HG03097 (cell line): ENCODE results near the gene TMEM94.
"Not testable (repeated sequence)": the region's sequence is repeated elsewhere in the genome, so short reads cannot be mapped to it uniquely, and the experiment has no call there.

Experiments used
- ATAC-seq: cut with Tn5 transposase; IDR thresholded peaks from one replicate; pipeline ENCODE4 v1.9.1; 2021; ENCODE audit not compliant: unreplicated experiment, low FRiP score

The TMEM94 gene

DNA sequence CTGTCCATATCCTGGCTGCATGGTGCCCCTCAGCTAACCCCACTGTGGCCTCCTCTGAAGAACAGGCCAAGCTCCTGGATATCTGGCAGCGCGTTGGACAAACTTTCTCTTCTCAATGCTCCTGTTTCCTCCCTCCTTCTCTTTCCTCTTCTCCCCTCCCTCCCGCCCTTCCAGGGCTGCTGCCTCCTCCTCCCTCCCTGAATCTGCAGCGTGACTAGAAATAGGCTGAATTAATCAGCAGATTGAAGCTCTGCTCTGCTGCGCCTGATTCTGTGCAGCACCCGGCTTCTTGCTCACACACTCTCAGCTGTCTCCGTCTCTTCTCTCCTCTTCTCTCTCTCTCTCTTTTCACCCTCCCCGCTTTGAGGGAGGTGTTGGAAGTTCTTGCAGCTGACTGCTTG, 19.8 kb downstream of the TMEM94 start:
- ATAC-seq: no peak

DNA sequence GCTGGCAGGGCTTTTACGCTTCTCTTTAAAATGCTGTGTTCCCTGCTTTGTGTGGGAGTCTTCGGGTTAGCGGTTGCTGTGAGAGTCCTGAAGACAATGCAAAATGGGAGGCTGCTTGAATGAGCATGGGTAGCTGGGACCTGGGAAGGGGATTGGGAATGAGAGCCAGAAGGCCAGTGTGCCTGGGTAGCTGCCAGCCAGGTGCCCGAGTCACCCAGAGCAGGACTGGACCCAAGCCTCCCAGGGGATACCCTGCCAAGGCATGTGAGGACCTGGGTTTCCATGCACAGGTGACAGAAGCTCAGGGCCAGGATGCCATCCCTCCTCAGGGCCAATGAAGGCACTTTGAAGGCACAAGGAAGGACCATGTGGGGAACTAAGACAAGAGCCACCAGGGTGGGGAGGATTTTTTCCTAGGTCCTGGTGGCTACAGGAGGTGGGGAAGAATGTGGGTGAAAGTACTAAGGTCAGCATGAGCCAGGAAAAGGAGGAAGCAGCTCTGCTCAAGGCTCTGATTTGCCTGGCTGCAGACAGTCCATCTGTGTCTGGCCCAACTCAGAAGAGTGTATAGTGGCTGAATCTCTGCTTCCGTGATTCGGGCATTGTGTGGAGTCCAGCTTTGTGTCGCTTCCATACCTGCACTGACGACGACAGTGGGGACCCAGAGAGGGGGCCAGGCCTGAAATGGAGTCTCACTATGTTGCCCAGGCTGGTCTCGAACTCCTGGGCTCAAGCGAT, 20.5 kb downstream of the TMEM94 start:
- no peak for ATAC-seq

DNA sequence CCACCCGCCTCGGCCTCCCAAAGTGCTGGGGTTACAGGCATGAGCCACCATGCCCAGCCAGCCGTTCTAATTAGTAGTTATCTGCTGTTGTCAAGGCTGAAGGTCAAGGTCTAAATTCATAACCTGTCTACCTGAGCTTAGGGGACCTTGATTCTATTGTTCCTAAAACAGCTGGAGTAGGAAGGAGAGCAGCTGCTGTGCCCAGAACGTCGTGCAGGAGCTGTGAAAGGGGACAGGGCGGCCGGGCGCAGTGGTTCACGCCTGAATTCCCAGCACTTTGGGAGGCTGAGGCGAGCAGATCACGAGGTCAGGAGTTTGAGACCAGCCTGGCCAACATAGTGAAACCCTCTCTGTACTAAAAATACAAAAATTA, 21.0 kb downstream of the TMEM94 start:
- not testable (repeated sequence) for ATAC-seq

DNA sequence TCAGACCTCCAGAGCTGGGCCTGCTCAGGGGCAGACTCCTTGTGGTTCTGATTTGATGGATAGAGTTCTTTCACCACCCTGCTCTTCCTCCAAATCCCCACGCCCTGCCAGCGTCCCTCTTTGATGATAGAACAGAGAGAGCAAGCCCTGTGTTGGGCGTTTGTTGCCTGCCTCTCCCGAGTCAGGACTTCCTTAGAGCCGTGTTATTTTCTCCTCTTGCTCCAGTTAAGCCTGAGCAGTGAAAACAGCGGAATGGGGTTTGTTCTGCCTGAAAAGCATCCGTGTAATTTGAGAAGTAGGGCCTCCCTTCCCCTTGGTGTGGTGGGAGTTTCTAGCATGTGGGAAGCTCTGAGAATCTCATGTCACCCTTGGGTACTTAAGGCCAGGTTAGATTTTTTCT, 22.1 kb downstream of the TMEM94 start:
- no peak for ATAC-seq

DNA sequence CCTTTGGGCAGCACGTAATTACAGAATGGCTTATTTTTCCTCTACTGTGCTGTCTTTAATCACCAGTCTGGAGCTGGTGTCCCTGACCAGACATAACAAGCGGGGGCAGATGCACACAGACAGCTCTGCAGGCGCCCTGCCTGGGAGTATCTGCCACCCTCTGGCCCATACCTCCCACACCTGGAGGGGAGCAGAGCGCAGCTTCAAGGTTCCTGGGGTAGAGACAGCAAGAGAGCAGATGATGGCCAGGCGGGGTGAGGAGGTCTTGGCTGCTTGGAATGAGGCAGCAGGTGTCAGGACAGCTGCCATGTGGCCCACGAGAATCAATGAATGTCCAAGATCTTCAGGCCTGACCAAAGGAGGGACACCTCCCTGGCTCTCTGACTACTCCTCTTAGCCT, 23.8 kb downstream of the TMEM94 start:
- ATAC-seq: no peak

DNA sequence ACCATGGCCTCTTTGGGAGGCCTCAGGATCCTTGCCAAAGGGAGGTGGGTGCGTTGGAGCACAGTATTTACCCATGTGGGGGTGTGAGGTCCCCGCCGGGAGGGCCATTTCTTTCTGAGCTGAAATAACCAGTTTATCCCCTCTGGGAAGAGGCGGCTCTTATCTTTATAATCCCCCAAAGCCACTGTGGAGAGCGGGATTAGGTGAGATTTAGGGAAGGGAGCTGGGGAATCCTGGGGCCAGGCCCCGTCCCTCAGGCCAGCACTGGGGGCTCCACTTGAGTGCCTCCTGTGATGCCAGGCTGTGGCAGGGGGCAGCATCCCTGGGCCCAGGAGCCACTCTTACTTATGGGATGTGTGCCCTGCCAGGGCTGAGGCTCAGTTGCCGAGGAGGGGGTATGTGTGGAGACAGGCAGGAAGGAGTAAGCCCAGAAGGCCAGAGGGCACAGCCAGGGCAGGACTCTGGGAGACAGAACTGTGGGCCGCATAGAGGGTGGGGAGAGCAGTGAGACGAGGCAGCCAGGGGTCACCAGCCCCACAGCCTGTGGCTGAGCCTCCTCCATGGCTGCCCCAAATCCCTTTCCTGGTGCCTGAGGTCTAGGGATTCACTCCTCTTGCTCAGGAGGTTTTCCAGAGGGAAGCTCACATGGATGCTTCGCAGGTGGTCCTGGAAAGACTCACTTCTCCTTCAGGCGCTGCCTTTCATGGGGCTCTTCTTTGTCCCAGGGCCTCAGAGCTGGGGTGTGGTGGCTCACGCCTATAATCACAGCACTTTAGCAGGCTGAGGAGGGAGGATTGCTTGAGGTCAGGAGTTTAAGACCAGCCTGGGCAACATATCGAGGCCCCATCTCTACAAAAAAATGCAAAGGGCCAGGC, 25.0 kb downstream of the TMEM94 start:
- ATAC-seq: no peak

DNA sequence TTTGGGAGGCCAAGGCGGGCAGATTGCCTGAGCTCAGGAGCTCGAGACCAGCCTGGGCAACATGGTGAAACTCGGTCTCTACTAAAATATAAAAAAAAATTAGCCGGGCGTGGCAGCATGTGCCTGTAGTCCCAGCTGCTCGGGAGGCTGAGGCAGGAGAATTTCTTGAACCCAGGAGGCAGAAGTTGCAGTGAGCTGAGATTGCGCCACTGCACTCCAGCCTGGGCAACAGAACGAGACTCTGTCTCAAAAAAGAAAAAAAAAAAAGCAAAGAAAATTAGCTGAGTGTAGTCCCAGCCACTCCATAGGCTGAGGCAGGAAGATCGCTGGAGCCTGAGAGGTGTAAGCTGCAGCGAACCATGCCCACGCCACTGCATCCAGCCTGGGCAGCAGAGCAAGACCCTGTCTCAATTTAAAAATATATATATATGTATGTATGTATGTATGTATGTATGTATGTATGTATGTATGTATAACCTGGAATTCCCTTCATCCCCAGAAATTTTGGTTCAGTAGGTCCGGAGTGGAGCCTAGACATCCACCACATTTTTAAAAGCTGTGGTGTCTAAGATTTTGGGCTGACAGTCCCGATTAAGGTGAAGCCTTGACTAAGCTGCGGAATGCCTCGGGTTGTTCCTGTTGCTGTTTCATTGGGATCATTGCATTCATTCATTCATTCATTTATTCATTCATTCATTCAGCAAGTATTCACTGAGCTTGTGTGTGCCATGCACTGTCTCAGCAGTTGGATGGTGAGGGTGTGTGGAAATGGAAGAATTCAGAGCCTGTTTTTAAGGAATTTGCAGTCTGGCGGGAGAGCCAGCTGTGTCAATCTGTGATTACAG, 25.9 kb downstream of the TMEM94 start:
- no peak for ATAC-seq

DNA sequence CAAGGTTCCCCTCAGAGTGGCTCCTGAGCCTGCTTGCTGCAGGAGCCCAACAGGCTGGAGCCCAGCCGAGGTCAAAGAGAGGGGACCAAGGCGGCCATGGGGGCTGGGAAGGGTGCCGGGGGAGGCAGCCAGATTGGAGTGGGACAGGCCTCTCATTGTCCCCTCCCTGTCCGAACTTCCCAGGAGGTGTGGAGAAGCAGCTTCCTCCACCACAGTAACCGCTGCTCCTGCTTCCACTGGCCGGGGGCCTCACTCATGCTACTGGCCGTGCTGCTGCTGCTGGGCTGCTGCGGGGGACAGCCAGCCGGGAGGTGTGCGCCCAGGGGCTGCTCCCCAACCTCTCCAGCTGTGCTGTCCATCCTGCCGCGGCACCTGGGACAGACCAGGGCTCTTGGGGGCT, 29.3 kb downstream of the TMEM94 start:
- ATAC-seq: no peak

DNA sequence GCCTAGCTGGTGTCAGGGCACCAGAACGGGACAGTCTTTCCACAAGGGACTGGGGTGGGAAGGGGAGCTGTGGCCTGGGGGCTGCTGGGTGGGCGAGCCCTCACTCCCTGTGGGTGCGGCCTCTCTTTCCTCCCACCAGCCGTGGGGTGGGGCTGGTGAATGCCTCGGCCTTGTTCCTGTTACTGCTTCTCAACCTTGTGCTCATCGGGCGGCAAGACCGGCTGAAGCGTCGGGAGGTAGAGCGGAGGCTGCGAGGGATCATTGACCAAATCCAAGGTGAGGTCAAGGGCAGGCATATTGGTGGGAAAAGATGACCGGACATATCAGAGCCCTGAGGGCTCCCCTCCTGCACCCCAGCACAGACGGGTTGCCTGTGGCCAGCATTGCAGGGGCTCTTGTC, 29.7 kb downstream of the TMEM94 start:
- no peak for ATAC-seq

DNA sequence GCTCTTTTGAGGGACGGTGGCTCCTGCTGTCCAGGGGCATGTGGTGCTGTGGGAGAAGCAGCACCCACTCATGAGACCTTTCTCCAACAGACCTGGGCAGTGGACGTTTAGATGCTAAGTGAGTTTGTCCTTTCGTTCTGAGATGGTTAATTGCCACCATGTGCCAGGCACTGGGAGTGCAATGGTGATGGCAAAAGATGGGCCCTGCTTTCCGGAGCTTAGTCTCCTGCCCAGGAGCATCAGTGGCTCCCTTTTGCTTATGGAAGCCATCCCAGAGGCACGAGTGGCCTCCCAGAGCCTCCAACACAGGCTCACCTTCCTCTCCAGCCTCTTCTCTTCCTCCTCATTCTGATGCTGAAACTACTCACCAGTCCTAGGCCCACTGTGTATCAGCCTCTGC, 30.5 kb downstream of the TMEM94 start:
- ATAC-seq: no peak

DNA sequence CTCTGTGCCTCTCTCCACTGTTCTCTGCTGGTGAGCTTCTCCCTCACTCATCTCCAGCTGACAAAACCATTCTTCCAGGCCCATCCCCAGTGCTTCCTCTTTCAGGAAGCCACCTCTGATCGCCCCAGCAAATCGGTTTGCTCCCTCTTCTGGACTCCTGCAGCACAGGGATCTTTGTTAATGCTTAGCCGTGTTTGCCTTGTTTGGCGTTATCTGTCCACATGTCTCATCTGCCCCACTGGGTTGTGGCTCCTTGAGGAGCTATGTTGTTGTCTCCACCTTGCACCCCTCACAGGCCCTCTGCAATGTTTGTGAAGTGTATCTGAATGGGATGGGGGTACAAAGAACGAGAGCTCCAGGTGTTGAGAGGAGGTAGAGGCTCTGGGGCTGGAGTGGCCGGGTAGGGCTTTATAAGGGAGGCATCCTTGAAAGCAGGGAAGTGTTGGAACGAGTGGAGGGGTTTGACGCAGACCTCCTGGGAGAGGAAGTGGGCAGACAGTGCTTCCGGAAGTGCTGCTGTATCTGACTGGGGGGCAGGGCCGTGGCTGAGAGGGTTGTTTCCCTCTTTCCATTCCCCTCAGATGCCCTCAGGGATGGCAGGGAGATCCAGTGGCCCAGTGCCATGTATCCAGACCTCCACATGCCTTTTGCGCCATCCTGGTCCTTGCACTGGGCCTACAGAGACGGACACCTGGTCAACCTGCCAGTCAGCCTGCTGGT, 31.1 kb downstream of the TMEM94 start:
- ATAC-seq: no peak

DNA sequence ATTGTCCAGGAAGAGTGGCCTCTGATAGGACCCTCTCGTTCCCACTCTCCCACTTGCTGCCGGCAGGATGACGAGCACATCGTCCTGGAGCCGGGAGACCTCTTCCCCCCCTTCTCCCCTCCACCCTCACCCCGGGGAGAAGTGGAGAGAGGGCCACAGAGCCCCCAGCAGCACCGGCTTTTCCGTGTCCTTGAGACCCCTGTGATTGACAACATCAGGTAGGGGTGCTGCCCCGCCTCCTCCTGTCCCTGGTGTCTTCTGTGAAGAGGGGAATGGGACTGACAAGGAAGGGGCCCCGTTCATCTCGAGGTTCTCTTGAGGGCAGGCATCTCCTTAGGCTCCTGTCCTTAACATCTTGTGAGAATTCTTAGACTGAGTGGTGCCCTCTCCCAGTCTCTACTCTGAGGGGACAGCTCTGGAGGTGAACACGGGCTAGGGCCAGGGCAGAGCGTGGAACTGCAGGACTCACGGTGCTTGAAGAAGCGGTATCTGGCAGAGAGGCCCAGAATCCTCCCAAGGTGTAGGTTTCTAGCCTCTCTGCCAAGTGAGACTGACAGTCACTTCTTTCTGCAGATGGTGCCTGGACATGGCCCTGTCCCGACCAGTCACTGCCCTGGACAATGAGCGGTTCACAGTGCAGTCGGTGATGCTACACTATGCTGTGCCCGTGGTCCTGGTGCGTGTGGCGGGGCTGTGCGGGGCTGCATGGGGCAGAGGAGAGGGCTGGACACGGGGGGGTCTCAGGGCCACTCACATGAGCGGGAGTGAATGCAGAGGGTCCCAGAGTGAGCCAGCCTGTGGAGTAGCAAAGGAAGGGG, 32.5 kb downstream of the TMEM94 start:
- ATAC-seq: no peak

DNA sequence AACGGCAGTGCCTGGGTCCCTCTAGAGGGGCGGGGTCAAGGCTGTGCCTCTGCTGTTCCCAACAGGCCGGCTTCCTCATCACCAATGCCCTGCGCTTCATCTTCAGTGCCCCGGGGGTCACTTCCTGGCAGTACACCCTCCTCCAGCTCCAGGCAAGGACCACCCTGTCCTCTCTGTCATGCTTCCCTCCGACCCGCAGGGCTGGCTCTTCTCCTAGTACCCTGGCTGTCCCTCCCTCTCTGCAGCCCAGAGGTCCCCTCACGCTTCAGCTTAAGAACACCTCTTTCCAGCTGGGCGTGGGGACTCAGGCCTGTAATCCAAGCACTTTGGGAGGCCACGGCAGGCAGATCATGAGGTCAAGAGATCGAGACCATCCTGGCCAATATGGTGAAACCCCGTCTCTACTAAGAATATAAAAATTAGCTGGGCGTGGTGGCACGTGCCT, 33.1 kb downstream of the TMEM94 start:
- no peak for ATAC-seq

DNA sequence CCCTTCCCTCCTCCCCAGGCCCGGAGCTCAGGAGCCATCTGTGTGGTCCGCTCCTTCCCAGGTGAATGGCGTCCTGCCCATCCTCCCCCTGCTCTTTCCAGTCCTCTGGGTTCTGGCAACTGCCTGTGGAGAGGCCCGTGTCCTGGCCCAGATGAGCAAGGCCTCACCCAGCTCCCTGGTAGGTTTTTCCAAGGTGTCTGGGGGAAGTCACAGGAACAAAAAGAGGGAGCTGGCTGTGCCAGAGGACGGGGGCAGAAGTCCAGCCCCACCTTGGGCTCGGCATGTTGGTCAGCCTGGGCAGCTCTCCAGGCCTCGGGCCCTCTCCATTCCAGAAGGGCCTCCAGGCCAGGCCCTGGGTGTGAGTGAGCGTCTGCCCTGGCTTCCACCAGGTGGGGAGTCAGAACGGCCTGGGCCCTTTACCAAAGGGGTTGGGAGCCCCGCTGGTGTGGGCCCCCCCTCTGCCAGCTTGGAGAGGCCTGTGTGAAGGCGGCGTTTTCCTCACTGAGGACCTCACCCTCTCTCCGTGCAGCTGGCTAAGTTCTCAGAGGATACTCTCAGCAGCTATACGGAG, 33.8 kb downstream of the TMEM94 start:
- no peak for ATAC-seq

DNA sequence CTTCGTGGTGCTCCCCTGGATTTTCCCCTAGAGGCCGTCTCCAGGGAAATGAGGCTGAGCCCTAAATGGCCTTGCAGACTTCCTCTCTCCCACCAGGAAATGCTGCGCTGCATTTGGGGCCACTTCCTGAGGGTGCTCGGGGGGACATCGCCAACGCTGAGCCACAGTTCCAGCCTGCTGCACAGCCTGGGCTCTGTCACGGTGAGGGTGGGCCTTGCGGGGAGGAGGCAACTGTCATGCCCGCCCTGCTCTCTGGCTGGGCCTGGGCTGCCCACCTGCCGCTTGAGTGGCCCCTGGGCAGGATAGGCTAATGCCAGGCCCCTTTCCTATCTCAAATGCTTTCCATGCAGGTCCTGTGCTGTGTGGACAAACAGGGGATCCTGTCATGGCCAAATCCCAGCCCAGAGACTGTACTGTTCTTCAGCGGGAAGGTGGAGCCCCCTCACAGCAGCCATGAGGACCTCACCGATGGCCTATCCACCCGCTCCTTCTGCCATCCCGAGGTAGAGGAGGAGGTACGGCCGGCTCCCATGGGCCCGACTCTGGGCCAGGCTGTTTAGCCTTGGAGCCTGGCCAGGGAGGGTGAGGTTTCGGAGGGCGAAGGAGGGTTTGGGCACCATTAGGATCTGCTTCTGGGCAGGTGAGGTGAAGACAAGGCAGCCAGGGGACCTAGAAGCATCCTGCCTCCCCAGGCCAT, 34.7 kb downstream of the TMEM94 start:
- no peak for ATAC-seq

DNA sequence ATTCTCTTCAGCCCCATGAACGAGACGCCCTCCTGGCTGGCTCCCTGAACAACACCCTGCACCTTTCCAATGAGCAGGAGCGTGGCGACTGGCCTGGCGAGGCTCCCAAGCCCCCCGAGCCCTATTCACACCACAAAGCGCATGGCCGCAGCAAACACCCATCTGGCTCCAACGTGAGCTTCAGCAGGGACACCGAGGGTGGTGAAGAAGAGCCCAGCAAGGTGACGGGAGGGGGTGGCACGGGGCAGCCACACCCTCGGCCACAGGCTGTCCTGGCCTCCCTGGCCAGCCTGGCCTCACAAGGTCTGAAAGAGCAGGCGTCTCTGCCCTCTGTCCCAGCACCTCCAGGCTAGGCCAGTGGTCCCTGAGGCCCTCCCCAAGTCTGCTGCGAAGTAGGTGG, 35.2 kb downstream of the TMEM94 start:
- no peak for ATAC-seq

DNA sequence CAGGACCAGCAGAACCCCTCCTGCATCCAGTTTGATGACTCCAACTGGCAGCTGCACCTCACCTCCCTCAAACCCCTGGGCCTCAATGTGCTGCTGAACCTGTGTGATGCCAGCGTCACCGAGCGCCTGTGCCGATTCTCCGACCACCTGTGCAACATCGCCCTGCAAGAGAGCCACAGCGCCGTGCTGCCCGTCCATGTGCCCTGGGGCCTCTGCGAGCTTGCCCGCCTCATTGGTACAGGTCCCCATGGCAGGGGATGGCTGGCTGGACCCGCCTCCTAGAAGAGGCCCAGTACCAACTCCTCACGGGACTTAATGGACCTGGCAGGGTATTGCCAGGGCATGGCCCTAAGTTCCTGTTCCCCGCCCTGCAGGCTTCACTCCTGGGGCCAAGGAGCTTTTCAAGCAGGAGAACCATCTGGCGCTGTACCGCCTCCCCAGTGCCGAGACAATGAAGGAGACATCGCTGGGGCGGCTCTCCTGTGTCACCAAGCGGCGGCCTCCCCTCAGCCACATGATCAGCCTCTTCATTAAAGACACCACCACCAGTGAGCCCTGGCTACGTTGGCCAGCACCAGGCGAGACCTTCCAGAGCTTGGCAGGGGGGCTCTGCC, 36.2 kb downstream of the TMEM94 start:
- no peak for ATAC-seq

DNA sequence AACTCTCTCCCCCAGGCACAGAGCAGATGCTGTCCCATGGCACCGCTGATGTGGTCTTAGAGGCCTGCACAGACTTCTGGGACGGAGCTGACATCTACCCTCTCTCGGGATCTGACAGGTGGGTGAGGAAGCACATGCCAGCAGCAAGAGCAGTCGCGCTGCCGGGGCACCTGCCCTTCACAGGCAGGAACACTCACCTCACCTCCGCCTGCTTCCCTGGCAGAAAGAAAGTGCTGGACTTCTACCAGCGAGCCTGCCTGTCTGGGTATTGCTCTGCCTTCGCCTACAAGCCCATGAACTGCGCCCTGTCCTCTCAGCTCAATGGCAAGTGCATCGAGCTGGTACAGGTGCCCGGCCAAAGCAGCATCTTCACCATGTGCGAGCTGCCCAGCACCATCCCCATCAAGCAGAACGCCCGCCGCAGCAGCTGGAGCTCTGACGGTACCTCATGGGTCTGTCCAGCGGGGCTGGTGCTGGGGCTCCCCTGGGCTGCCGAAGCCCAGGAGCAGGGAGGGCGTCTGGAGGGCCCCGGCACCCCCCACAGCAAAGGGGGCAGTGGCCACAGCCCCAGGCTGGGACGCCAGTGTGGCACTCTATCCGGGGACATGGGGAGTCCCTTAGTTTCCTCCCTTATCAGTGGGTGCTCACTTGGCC, 37.2 kb downstream of the TMEM94 start:
- no peak for ATAC-seq
